Endothelial cell (in vitro differentiated cells): ENCODE measurements around the gene RAMP2. TPM values are rescaled to one million over a fixed set of nuclear protein-coding genes. Genes with fewer than 3 reads are reported as not detected.
A peak's percentile ranks its signal among the peaks of the same experiment; 100 is the strongest.

Source experiments
- DNase-seq: peaks from one replicate; pipeline ENCODE4 v3.0.0; 2021; ENCODE audit warnings: low spot score
- H3K27ac Mint-ChIP-seq: one replicate; pipeline ENCODE4 v1.8.0; 2021; ENCODE audit warnings: mixed read lengths, inconsistent platforms; ENCODE audit not compliant: unreplicated experiment
- H3K27me3 Mint-ChIP-seq: one replicate; pipeline ENCODE4 v1.8.0; 2021; ENCODE audit warnings: mild to moderate bottlenecking, moderate library complexity, mixed read lengths, inconsistent platforms; ENCODE audit not compliant: unreplicated experiment
- H3K36me3 Mint-ChIP-seq: one replicate; pipeline ENCODE4 v1.8.0; 2021; ENCODE audit warnings: mild to moderate bottlenecking, low read depth, mixed read lengths, inconsistent platforms; ENCODE audit not compliant: unreplicated experiment
- H3K4me1 Mint-ChIP-seq: one replicate; pipeline ENCODE4 v1.8.0; 2021; ENCODE audit warnings: mild to moderate bottlenecking, mixed read lengths, inconsistent platforms; ENCODE audit not compliant: unreplicated experiment
- H3K4me3 Mint-ChIP-seq: one replicate; pipeline ENCODE4 v1.8.0; 2021; ENCODE audit warnings: mild to moderate bottlenecking, mixed read lengths, inconsistent platforms; ENCODE audit not compliant: unreplicated experiment
- H3K9me3 Mint-ChIP-seq: one replicate; pipeline ENCODE4 v1.8.0; 2021; ENCODE audit warnings: mixed read lengths, inconsistent platforms; ENCODE audit not compliant: unreplicated experiment
- CTCF ChIP-seq: fragments of 200-600 bp; sonication (generic); IDR thresholded peaks from one replicate; pipeline ENCODE4 v1.5.0; 2021; ENCODE audit warnings: antibody characterized with exemption; ENCODE audit not compliant: unreplicated experiment
- total RNA-seq: library from RNA; stranded (reverse); fragmentation: NEBNext Ultra II Directional; extraction: Animal tissue kit (Norgen Biotek cat#: 25700); gene quantifications from one replicate; pipeline ENCODE4 v1.2.1, GENCODE V29; 2021; ENCODE audit not compliant: unreplicated experiment

RAMP2 gene
- total RNA-seq, 1 donor from 2014 or later = 630 TPM

DNA sequence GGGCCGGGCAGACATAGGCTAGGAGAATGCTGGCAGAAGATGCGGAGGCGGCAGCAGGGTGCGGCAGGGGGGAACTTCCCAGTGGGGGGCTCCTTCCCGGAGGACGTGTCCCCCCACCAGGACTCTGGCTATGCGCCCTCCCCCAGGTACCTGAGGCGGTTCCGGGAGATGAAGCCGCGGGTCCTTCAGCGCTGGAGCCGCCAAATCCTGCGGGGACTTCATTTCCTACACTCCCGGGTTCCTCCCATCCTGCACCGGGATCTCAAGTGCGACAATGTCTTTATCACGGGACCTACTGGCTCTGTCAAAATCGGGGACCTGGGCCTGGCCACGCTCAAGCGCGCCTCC, 22.7 kb downstream of the RAMP2 start:
- TF ChIP-seq CTCF = no peak
- Mint-ChIP-seq H3K27me3 (peaks cover 12% of the 10 kb centered on the region), H3K9me3 (no peaks in the 10 kb centered on the region), H3K27ac (no peak overlapping the region), H3K4me1 (peaks cover 31% of the 10 kb centered on the region), H3K4me3 (peak overlapping the region; percentile 6), H3K36me3 (peaks cover 20% of the 10 kb centered on the region)
- no peak for DNase-seq

GRCh38 chr17:42784409-42784808, 23.4 kb downstream of the RAMP2 start:
- TF ChIP-seq CTCF = no peak
- Mint-ChIP-seq H3K27ac (no peak overlapping the region), H3K27me3 (peaks cover 13% of the 10 kb centered on the region), H3K4me1 (peaks cover 28% of the 10 kb centered on the region), H3K36me3 (peaks cover 24% of the 10 kb centered on the region), H3K9me3 (no peaks in the 10 kb centered on the region), H3K4me3 (no peak overlapping the region)
- no peak for DNase-seq

DNA sequence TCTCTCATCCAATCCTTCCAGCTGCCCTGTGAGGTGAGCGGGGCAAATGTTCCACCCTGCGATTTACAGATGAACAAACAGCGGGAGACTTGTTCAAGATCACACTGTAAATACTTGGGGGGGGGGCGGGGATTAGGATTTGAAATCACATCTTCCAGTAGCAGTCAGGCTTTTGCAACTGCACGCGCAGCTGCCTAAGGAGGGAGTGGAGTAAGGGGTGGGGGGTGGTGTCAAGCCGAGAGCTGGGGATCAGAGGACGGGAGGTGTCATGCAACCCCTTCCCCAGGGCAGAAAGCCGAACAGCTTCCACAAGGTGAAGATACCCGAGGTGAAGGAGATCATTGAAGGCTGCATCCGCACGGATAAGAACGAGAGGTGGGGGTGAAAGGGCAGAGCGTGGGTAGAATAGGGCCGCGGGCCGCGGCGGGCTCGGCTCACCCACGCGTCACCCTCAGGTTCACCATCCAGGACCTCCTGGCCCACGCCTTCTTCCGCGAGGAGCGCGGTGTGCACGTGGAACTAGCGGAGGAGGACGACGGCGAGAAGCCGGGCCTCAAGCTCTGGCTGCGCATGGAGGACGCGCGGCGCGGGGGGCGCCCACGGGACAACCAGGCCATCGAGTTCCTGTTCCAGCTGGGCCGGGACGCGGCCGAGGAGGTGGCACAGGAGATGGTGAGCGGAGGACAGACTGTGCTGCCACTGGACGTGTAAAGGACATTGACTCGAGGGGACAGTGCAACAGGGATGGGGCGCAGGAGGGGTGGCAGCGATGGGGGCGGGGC, 24.0 kb downstream of the RAMP2 start:
- Mint-ChIP-seq H3K4me3 (no peak overlapping the region), H3K36me3 (peaks cover 27% of the 10 kb centered on the region), H3K27me3 (peaks cover 13% of the 10 kb centered on the region), H3K4me1 (peaks cover 24% of the 10 kb centered on the region), H3K9me3 (no peaks in the 10 kb centered on the region), H3K27ac (no peak overlapping the region)
- no peak for TF ChIP-seq CTCF
- no peak for DNase-seq

DNA sequence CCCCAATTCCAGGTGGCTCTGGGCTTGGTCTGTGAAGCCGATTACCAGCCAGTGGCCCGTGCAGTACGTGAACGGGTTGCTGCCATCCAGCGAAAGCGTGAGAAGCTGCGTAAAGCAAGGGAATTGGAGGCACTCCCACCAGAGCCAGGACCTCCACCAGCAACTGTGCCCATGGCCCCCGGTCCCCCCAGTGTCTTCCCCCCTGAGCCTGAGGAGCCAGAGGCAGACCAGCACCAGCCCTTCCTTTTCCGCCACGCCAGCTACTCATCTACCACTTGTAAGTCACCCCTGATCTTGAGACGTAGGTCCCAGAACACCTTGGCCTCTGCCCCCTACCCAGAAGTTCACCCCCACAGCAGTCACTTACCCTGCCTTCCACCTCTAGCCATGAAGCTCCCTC, 26.2 kb downstream of the RAMP2 start:
- Mint-ChIP-seq H3K4me1 (peaks cover 20% of the 10 kb centered on the region), H3K27ac (no peak overlapping the region), H3K4me3 (peak overlapping the region; percentile 62), H3K9me3 (no peaks in the 10 kb centered on the region), H3K27me3 (peaks cover 14% of the 10 kb centered on the region), H3K36me3 (peaks cover 31% of the 10 kb centered on the region)
- no peak for DNase-seq
- no peak for TF ChIP-seq CTCF

DNA sequence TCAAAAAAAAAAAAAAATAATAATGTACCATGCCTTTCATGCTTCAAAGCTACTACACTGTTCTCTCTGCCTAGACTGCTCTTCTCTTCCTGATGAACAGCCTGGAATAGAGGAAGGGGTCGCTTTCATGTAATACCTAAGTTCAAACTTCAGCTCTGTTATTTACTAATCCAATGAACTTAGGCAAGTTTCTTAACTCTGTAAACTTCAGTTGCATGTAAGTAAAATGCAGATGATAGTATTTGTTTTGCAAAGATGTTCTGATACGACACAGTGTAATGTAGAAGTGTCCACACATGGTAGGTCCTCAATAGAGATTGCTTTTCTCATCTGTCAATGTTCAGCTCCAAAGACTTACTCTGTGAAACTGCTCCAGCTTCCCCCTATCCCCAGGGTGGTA, 30.9 kb downstream of the RAMP2 start:
- DNase-seq = no peak
- no peak overlapping the region for H3K27ac Mint-ChIP-seq
- peaks cover 29% of the 10 kb centered on the region for H3K36me3 Mint-ChIP-seq
- peaks cover 18% of the 10 kb centered on the region for H3K4me1 Mint-ChIP-seq
- H3K4me3 Mint-ChIP-seq = no peak overlapping the region
- H3K9me3 Mint-ChIP-seq = no peaks in the 10 kb centered on the region
- H3K27me3 Mint-ChIP-seq = peaks cover 4% of the 10 kb centered on the region
- TF ChIP-seq CTCF = no peak
